A549 (cell line): ENCODE data around the gene INPP5J. TPM values are rescaled to one million over a fixed set of nuclear protein-coding genes. Genes with fewer than 3 reads are reported as not detected.

Source experiments
- ATAC-seq, 2 experiments: fragments of 200-7000 bp in 1 of 2; fragments of >200 bp in 1 of 2; cut with Nextera tagmentation in 1 of 2; cut with Tn5 transposase in 1 of 2; 3 replicates each; pipeline versions ENCODE4 v1.8.0 to v1.9.1; 2018 to 2020; ENCODE audit warnings: mild to moderate bottlenecking in 1 of 2, moderate library complexity in 1 of 2
- CTCF ChIA-PET: fragments of 300-600 bp; sonication (Branson Sonifier 250); formaldehyde crosslinking; extraction: SDS; loops from one replicate; lab custom pipeline; 2021; ENCODE audit warnings: antibody characterized with exemption, inconsistent platforms; lab: Yijun Ruan, JAX
- POLR2A ChIA-PET: fragments of 350-600 bp; formaldehyde crosslinking; extraction: SDS; loops from one replicate; lab custom pipeline; 2021; ENCODE audit warnings: antibody characterized with exemption, inconsistent platforms; lab: Yijun Ruan, JAX
- DNase-seq, 2 experiments: peaks; one replicate each; pipeline versions ENCODE4 v3.0.0 to v3.0.0-alpha.2; 2011 to 2016; ENCODE audit warnings: low read depth in 1 of 2, low spot score in 1 of 2
- FAIRE-seq: peaks from 2 replicates; lab custom pipeline; 2011; peaks lifted over from hg19 to GRCh38; lab: Jason Lieb, UNC
- H3K27ac ChIP-seq, 2 experiments: fragments of >200 bp; sonication (Bioruptor Twin); formaldehyde crosslinking; 3 replicates each; pipeline ENCODE4 v1.5.1; 2016 to 2017
- H3K4me1 ChIP-seq: fragments of >200 bp; sonication (Bioruptor Twin); formaldehyde crosslinking; 3 replicates; pipeline ENCODE4 v1.6.1; 2016
- H3K4me2 ChIP-seq: fragments of >200 bp; sonication (Bioruptor Twin); formaldehyde crosslinking; 3 replicates; pipeline ENCODE4 v1.6.1; 2016
- H3K4me3 ChIP-seq: fragments of >200 bp; sonication (Bioruptor Twin); formaldehyde crosslinking; 3 replicates; pipeline ENCODE4 v1.5.1; 2016
- H3K9me3 ChIP-seq: fragments of >200 bp; sonication (Bioruptor Twin); formaldehyde crosslinking; 3 replicates; pipeline ENCODE4 v1.6.1; 2016
- CBX8 ChIP-seq: fragments of 200-600 bp; sonication (generic); IDR thresholded peaks from 2 replicates; pipeline ENCODE4 v1.6.1; 2016
- CEBPB ChIP-seq, 2 experiments: fragments of >200 bp in 1 of 2; sonication (Bioruptor Twin) in 1 of 2; formaldehyde crosslinking in 1 of 2; IDR thresholded peaks; 2 replicates each; pipeline ENCODE4 v1.6.1; 2012 to 2016
- CHD4 ChIP-seq: fragments of 200-600 bp; sonication (generic); IDR thresholded peaks from 2 replicates; pipeline ENCODE4 v1.6.1; 2016; ENCODE audit warnings: antibody characterized with exemption, mild to moderate bottlenecking, borderline replicate concordance
- E2F6 ChIP-seq: IDR thresholded peaks from 2 replicates; pipeline ENCODE4 v1.6.1; 2012; ENCODE audit warnings: low read depth, borderline replicate concordance
- EHF ChIP-seq: fragments of 250-450 bp; sonication (Bioruptor Pico); IDR thresholded peaks from 2 replicates; pipeline ENCODE4 v1.5.0; 2020; ENCODE audit warnings: mild to moderate bottlenecking
- EHMT2 ChIP-seq: fragments of 200-600 bp; sonication (generic); IDR thresholded peaks from 2 replicates; pipeline ENCODE4 v1.6.1; 2016; ENCODE audit warnings: antibody characterized with exemption, low read depth, mild to moderate bottlenecking, moderate library complexity
- ELK1 ChIP-seq: fragments of 150-350 bp; IDR thresholded peaks from 2 replicates; pipeline ENCODE4 v1.6.1; 2014; ENCODE audit warnings: low read depth, mild to moderate bottlenecking, low read length
- EP300 ChIP-seq, 2 experiments: fragments of >200 bp; sonication (Bioruptor Twin); formaldehyde crosslinking; IDR thresholded peaks; 2 replicates in 1 of 2; 3 replicates in 1 of 2; pipeline ENCODE4 v1.6.1; 2016 to 2017
- GATA3 ChIP-seq: IDR thresholded peaks from 2 replicates; pipeline ENCODE4 v1.6.1; 2012; ENCODE audit warnings: borderline replicate concordance
- HOXB13 ChIP-seq: fragments of 250-450 bp; sonication (Bioruptor Pico); IDR thresholded peaks from 2 replicates; pipeline ENCODE4 v1.5.0; 2020; ENCODE audit warnings: low read depth, mild to moderate bottlenecking, moderate library complexity
- KDM1A ChIP-seq: fragments of 200-600 bp; sonication (generic); IDR thresholded peaks from 2 replicates; pipeline ENCODE4 v1.6.1; 2016; ENCODE audit warnings: low read depth, mild to moderate bottlenecking
- NPAS2 ChIP-seq: fragments of 250-450 bp; sonication (Bioruptor Pico); IDR thresholded peaks from 2 replicates; pipeline ENCODE4 v1.8.0; 2022; ENCODE audit warnings: mild to moderate bottlenecking, moderate library complexity, borderline replicate concordance
- PBX3 ChIP-seq: IDR thresholded peaks from 2 replicates; pipeline ENCODE4 v1.6.1; 2012
- PHF8 ChIP-seq: fragments of 200-600 bp; sonication (generic); IDR thresholded peaks from 2 replicates; pipeline ENCODE4 v1.6.1; 2016; ENCODE audit warnings: low read depth, mild to moderate bottlenecking, antibody characterized with exemption, moderate library complexity, borderline replicate concordance
- POLR2A ChIP-seq: IDR thresholded peaks from 2 replicates; pipeline ENCODE4 v1.6.1; 2012; ENCODE audit warnings: mild to moderate bottlenecking, low read length
- RAD21 ChIP-seq, 2 experiments: fragments of >200 bp in 1 of 2; sonication (Bioruptor Twin) in 1 of 2; formaldehyde crosslinking in 1 of 2; IDR thresholded peaks in 1 of 2; conservative IDR thresholded peaks in 1 of 2; 2 replicates in 1 of 2; 3 replicates in 1 of 2; pipeline ENCODE4 v1.6.1; 2012 to 2018; ENCODE audit warnings: inconsistent platforms in 1 of 2
- RARB ChIP-seq: fragments of 250-450 bp; sonication (Bioruptor Pico); IDR thresholded peaks from 2 replicates; pipeline ENCODE4 v1.8.0; 2021; ENCODE audit warnings: mild to moderate bottlenecking, moderate library complexity
- RCOR1 ChIP-seq: fragments of 150-350 bp; IDR thresholded peaks from 2 replicates; pipeline ENCODE4 v1.6.1; 2014; ENCODE audit warnings: antibody characterized with exemption, low read length, low read depth
- REST ChIP-seq: fragments of 200-600 bp; sonication (generic); IDR thresholded peaks from 2 replicates; pipeline ENCODE4 v1.6.1; 2016; ENCODE audit warnings: antibody characterized with exemption, mild to moderate bottlenecking, moderate library complexity
- SREBF2 ChIP-seq: fragments of 450-650 bp; IDR thresholded peaks from 2 replicates; pipeline ENCODE4 v1.6.1; 2014; ENCODE audit warnings: mild to moderate bottlenecking, moderate library complexity
- TFCP2L1 ChIP-seq: fragments of 250-450 bp; sonication (Bioruptor Pico); IDR thresholded peaks from 2 replicates; pipeline ENCODE4 v1.5.0; 2021; ENCODE audit warnings: mild to moderate bottlenecking
- USF2 ChIP-seq: fragments of 450-650 bp; IDR thresholded peaks from 2 replicates; pipeline ENCODE4 v1.6.1; 2014; ENCODE audit warnings: antibody characterized with exemption
- ZC3H11A ChIP-seq: fragments of 450-650 bp; IDR thresholded peaks from 2 replicates; pipeline ENCODE4 v1.6.1; 2014; ENCODE audit warnings: antibody characterized with exemption, mild to moderate bottlenecking
- ZFP36 ChIP-seq: fragments of 450-650 bp; IDR thresholded peaks from 2 replicates; pipeline ENCODE4 v1.6.1; 2014; ENCODE audit warnings: borderline replicate concordance; ENCODE audit not compliant: partially characterized antibody
- ZNF302 ChIP-seq: fragments of 250-450 bp; sonication (Bioruptor Pico); IDR thresholded peaks from 2 replicates; pipeline ENCODE4 v1.9.0; 2021; ENCODE audit warnings: inconsistent platforms, mild to moderate bottlenecking, moderate library complexity
- ZSCAN20 ChIP-seq: fragments of 250-450 bp; sonication (Bioruptor Pico); IDR thresholded peaks from 2 replicates; pipeline ENCODE4 v1.8.0; 2022; ENCODE audit warnings: mild to moderate bottlenecking, moderate library complexity
- WGBS: methylation state at CpG from one replicate; pipeline ENCODE4 v1.1.6; 2017; ENCODE audit errors: missing lambda C conversion rate; 5-methylcytosine and 5-hydroxymethylcytosine counted together
- polyA plus RNA-seq, 4 experiments: library from polyadenylated mRNA; depleted of rRNA in 3 of 4; stranded (reverse); fragments of >200 nt; fragmentation: RNase III in 1 of 4; extraction: RNeasy Plus Mini Kit Qiagen cat#74134 plus additional on column Dnase treatment in 1 of 4; gene quantifications; 2 replicates in 3 of 4; 3 replicates in 1 of 4; pipeline ENCODE4 v1.2.3, GENCODE V29; 2011 to 2017
- TF ChIP-seq, protein P1 (sequence below): IDR thresholded peaks from 2 replicates; pipeline ENCODE4 v1.6.1; 2012

The INPP5J gene
- polyA plus RNA-seq, 2 of the 4 experiments (the other 2 are of a cell fraction): 0.70 to 1.5 TPM

- WGBS: 63% methylated on average over 4 of the region's 5 CpGs
- POLR2A ChIA-PET: interaction anchor here (1.1 kb wide), 1 partner anchor 8 kb away, joined by 3 read pairs; no protein-coding TSS in a partner anchor
- CTCF ChIA-PET: interaction anchor here (1.2 to 5.4 kb wide), 6 partner anchors 9 to 178 kb away, joined by 3 to 44 read pairs (median 10); partner anchors contain the start of gene SELENOM
- DNase-seq (no peak), FAIRE-seq (no peak), ATAC-seq (no peak)
- H3K4me2 ChIP-seq: no peak overlapping the region
- no peaks in the 10 kb centered on the region for H3K9me3 ChIP-seq
- no peak overlapping the region for H3K27ac ChIP-seq
- H3K4me3 ChIP-seq: no peak overlapping the region
- no peaks in the 10 kb centered on the region for H3K4me1 ChIP-seq
- TF ChIP-seq REST (no peak), TFCP2L1 (no peak), POLR2A (no peak), EHF (CRISPR knock-in tag) (no peak), CEBPB (IDR thresholded peaks at IDR 0.05) (no peak), HOXB13 (CRISPR knock-in tag) (no peak), PHF8 (no peak), ELK1 (no peak), KDM1A (no peak), CHD4 (no peak), USF2 (no peak), ZSCAN20 (CRISPR knock-in tag) (no peak), GATA3 (no peak), PBX3 (no peak), RARB (CRISPR knock-in tag) (no peak), CBX8 (no peak), RCOR1 (no peak)
- TF ChIP-seq, protein P1, sequence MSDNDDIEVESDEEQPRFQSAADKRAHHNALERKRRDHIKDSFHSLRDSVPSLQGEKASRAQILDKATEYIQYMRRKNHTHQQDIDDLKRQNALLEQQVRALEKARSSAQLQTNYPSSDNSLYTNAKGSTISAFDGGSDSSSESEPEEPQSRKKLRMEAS: no peak
Measured at GRCh38 chr22:31094021-31094551, 28.7 kb upstream of the INPP5J start.

GRCh38 chr22:31094741-31095140 is 28.0 kb upstream of the INPP5J start:
- TF ChIP-seq RAD21 (conservative IDR thresholded peaks at IDR 0.05 in 1 of 2, IDR thresholded peaks at IDR 0.05 in 1 of 2) (no peak), ZFP36 (no peak), EHMT2 (no peak), SREBF2 (no peak), NPAS2 (no peak), ZNF302 (no peak), E2F6 (no peak), EP300 (IDR thresholded peaks at IDR 0.05) (no peak), ZC3H11A (no peak)
- Histone ChIP-seq H3K4me1 (no peaks in the 10 kb centered on the region), H3K27ac (no peak overlapping the region), H3K4me3 (no peak overlapping the region), H3K9me3 (no peaks in the 10 kb centered on the region), H3K4me2 (no peak overlapping the region)
- FAIRE-seq (no peak), ATAC-seq (no peak), DNase-seq (no peak)
- WGBS: 92% methylated on average over 7 of the region's 7 CpGs
- POLR2A ChIA-PET: interaction anchor here (0.9 kb wide), 1 partner anchor 126 kb away, joined by 5 read pairs; the partner anchor contains the start of genes MORC2 and TUG1
- CTCF ChIA-PET: interaction anchor here (1.2 to 5.4 kb wide), 4 partner anchors 10 to 178 kb away, joined by 3 to 44 read pairs (median 9); partner anchors contain the start of gene SELENOM
